HepG2 (cell line): Measurements from ENCODE around the gene STC2. TPM values are rescaled to one million over a fixed set of nuclear protein-coding genes. Genes with fewer than 3 reads are reported as not detected.
A peak's percentile ranks its signal among the peaks of the same experiment; 100 is the strongest.

Experiments used
- AGO1 ChIP-seq: fragments of 200-400 bp; formaldehyde crosslinking; IDR thresholded peaks from 2 replicates; pipeline ENCODE4 v1.6.1; 2017; ENCODE audit warnings: mild to moderate bottlenecking, low read depth, low read length, moderate library complexity; ENCODE audit not compliant: poor library complexity, severe bottlenecking
- ARID2 ChIP-seq: sonication (generic); formaldehyde crosslinking; IDR thresholded peaks from 2 replicates; pipeline ENCODE4 v1.8.1; 2022; ENCODE audit warnings: mild to moderate bottlenecking, missing genetic modification reagents, borderline replicate concordance
- ERF ChIP-seq: IDR thresholded peaks from 2 replicates; pipeline ENCODE4 v1.6.1; 2018; ENCODE audit warnings: missing biosample characterization, missing genetic modification reagents
- POLR2A ChIP-seq, 2 experiments: IDR thresholded peaks; 2 replicates each; pipeline ENCODE4 v1.6.1; 2011; ENCODE audit warnings: low read depth in 2 of 2, low read length in 2 of 2, mild to moderate bottlenecking in 1 of 2, moderate library complexity in 1 of 2; ENCODE audit not compliant: insufficient read depth in 1 of 2
- PPARG ChIP-seq: conservative IDR thresholded peaks from 2 replicates; pipeline ENCODE4 v1.6.1; 2016; ENCODE audit warnings: missing biosample characterization, missing genetic modification reagents
- RFX3 ChIP-seq: IDR thresholded peaks from 2 replicates; pipeline ENCODE4 v1.6.1; 2016; ENCODE audit warnings: missing biosample characterization, missing genetic modification reagents
- SCMH1 ChIP-seq: sonication (generic); formaldehyde crosslinking; IDR thresholded peaks from 2 replicates; pipeline ENCODE4 v1.9.0; 2021; ENCODE audit warnings: missing genetic modification reagents, mild to moderate bottlenecking, borderline replicate concordance
- SNAPC2 ChIP-seq: sonication (generic); formaldehyde crosslinking; IDR thresholded peaks from 2 replicates; pipeline ENCODE4 v1.8.1; 2022; ENCODE audit warnings: mild to moderate bottlenecking, missing genetic modification reagents
- SYNCRIP ChIP-seq: fragments of 200-400 bp; formaldehyde crosslinking; IDR thresholded peaks from 2 replicates; pipeline ENCODE4 v1.6.1; 2018; ENCODE audit warnings: mild to moderate bottlenecking, low read depth, low read length; ENCODE audit not compliant: insufficient read depth
- TBL1XR1 ChIP-seq: fragments of 150-350 bp; IDR thresholded peaks from 2 replicates; pipeline ENCODE4 v1.6.1; 2014; ENCODE audit warnings: borderline replicate concordance, low read length; ENCODE audit not compliant: partially characterized antibody
- ZNF205 ChIP-seq: IDR thresholded peaks from 2 replicates; pipeline ENCODE4 v1.6.1; 2018; ENCODE audit warnings: missing biosample characterization, missing genetic modification reagents
- ZNF24 ChIP-seq: fragments of 450-650 bp; IDR thresholded peaks from 2 replicates; pipeline ENCODE4 v1.6.1; 2017; ENCODE audit warnings: antibody characterized with exemption, mild to moderate bottlenecking
- ZNF317 ChIP-seq: sonication (generic); formaldehyde crosslinking; IDR thresholded peaks from 2 replicates; pipeline ENCODE4 v1.5.0; 2020; ENCODE audit warnings: mild to moderate bottlenecking, missing genetic modification reagents
- ZNF335 ChIP-seq: sonication (generic); formaldehyde crosslinking; IDR thresholded peaks from 2 replicates; pipeline ENCODE4 v1.4.0; 2020; ENCODE audit warnings: missing genetic modification reagents
- ZNF34 ChIP-seq: sonication (generic); formaldehyde crosslinking; IDR thresholded peaks from 2 replicates; pipeline ENCODE4 v1.4.0; 2020; ENCODE audit warnings: mild to moderate bottlenecking, missing genetic modification reagents, borderline replicate concordance
- ZNF530 ChIP-seq: sonication (generic); formaldehyde crosslinking; IDR thresholded peaks from 2 replicates; pipeline ENCODE4 v1.5.0; 2020; ENCODE audit warnings: low read depth, mild to moderate bottlenecking, missing genetic modification reagents
- ZNF605 ChIP-seq: sonication (generic); formaldehyde crosslinking; IDR thresholded peaks from 2 replicates; pipeline ENCODE4 v1.8.0; 2022; ENCODE audit warnings: mild to moderate bottlenecking, missing genetic modification reagents
- ZNF614 ChIP-seq: IDR thresholded peaks from 2 replicates; pipeline ENCODE4 v1.6.1; 2018; ENCODE audit warnings: missing biosample characterization, missing genetic modification reagents, inconsistent platforms, borderline replicate concordance
- ZNF879 ChIP-seq: sonication (generic); formaldehyde crosslinking; IDR thresholded peaks from 2 replicates; pipeline ENCODE4 v1.8.1; 2023; ENCODE audit warnings: missing genetic modification reagents
- ZSCAN20 ChIP-seq: sonication (generic); formaldehyde crosslinking; IDR thresholded peaks from 2 replicates; pipeline ENCODE4 v1.4.0; 2020; ENCODE audit warnings: missing genetic modification reagents, mild to moderate bottlenecking, borderline replicate concordance
- polyA plus RNA-seq, 8 experiments: library from polyadenylated mRNA; depleted of rRNA in 3 of 8; stranded (reverse) in 7 of 8; unstranded in 1 of 8; fragments of >200 nt; fragmentation: Illumina TruSeq in 4 of 8; extraction: Trizol in 4 of 8; gene quantifications; 2 replicates each; pipeline versions ENCODE4 v1.2.1 to v1.2.3, GENCODE V29; 2011 to 2016; ENCODE audit warnings: low read depth in 4 of 8, missing spikeins in 1 of 8, mixed read lengths in 1 of 8; ENCODE audit not compliant: insufficient read depth in 1 of 8
- total RNA-seq, 5 experiments: library from RNA; depleted of rRNA; stranded (reverse); fragments of >200 nt; fragmentation: Illumina TruSeq; extraction: Trizol; gene quantifications; 2 replicates each; pipeline ENCODE4 v1.2.3, GENCODE V29; 2016; ENCODE audit warnings: low read depth in 1 of 5
- TF ChIP-seq, protein P1 (sequence below): sonication (generic); formaldehyde crosslinking; IDR thresholded peaks from 2 replicates; pipeline ENCODE4 v1.9.0; 2021; ENCODE audit warnings: missing genetic modification reagents, mild to moderate bottlenecking, borderline replicate concordance
- TF ChIP-seq, protein P2 (sequence below): sonication (generic); formaldehyde crosslinking; IDR thresholded peaks from 2 replicates; pipeline ENCODE4 v1.4.0; 2020; ENCODE audit warnings: mild to moderate bottlenecking, missing genetic modification reagents
- TF ChIP-seq, protein P3 (sequence below): sonication (generic); formaldehyde crosslinking; IDR thresholded peaks from 2 replicates; pipeline ENCODE4 v1.4.0; 2020; ENCODE audit warnings: missing genetic modification reagents
- TF ChIP-seq, protein P4 (sequence below): IDR thresholded peaks from 2 replicates; pipeline ENCODE4 v1.6.1; 2016; ENCODE audit warnings: low read depth, borderline replicate concordance
- TF ChIP-seq, protein P5 (sequence below): IDR thresholded peaks from 2 replicates; pipeline ENCODE4 v1.6.1; 2018; ENCODE audit warnings: missing genetic modification reagents

Gene STC2
- total and polyA plus RNA-seq, 2 of the 13 experiments (the other 11 are each of a cell fraction or from before 2014, with no cell fraction given) = 27.1 to 69.2 TPM

DNA sequence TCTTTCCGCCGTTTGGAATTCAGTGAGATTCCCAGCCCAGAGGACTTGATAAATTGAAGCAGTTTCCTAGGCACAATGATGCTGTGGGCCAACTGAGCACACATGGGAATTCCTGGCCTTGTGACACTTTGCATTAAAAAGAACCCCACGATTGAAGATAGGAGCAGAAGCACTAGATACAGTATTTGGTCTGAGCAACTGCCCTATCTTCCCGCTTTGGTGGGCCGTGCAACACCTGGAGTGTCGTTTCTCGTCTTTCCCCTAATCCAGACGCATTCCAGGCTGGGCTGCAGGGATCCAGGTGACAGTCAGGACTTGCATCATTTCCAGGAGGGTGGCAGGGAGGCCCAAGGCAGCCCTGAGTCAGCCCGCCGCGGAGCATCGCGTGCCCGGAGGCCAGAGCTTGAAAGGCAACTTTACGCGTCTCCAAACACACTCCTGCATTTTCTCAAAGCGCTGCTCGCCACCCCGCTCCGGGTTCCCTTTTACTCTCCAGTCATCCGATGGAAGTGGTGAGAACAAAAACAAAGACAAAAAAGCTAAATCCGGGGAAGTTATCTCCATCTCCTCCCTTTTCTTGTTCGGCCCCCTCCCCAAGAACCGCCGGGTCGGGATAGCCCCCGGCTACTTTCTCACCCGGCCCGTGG lies 753 bp upstream of the STC2 start (continued):
- TF ChIP-seq, protein P1, sequence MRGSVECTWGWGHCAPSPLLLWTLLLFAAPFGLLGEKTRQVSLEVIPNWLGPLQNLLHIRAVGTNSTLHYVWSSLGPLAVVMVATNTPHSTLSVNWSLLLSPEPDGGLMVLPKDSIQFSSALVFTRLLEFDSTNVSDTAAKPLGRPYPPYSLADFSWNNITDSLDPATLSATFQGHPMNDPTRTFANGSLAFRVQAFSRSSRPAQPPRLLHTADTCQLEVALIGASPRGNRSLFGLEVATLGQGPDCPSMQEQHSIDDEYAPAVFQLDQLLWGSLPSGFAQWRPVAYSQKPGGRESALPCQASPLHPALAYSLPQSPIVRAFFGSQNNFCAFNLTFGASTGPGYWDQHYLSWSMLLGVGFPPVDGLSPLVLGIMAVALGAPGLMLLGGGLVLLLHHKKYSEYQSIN = no peak
- no peak for TF ChIP-seq ZNF879 (CRISPR knock-in tag)
- 0 out of 2 replicates have a peak, but pooled peaks have one; percentile 8 for TF ChIP-seq PPARG
- no peak; the same call in none of the 2 replicates for TF ChIP-seq ZNF335 (CRISPR knock-in tag)
- TF ChIP-seq, protein P2, sequence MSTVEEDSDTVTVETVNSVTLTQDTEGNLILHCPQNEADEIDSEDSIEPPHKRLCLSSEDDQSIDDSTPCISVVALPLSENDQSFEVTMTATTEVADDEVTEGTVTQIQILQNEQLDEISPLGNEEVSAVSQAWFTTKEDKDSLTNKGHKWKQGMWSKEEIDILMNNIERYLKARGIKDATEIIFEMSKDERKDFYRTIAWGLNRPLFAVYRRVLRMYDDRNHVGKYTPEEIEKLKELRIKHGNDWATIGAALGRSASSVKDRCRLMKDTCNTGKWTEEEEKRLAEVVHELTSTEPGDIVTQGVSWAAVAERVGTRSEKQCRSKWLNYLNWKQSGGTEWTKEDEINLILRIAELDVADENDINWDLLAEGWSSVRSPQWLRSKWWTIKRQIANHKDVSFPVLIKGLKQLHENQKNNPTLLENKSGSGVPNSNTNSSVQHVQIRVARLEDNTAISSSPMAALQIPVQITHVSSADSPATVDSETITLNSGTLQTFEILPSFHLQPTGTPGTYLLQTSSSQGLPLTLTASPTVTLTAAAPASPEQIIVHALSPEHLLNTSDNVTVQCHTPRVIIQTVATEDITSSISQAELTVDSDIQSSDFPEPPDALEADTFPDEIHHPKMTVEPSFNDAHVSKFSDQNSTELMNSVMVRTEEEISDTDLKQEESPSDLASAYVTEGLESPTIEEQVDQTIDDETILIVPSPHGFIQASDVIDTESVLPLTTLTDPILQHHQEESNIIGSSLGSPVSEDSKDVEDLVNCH (CRISPR knock-in tag) = no peak
- TF ChIP-seq ZNF614 = no peak; the same call in 1 of the 2 replicates
- TF ChIP-seq AGO1 = no peak
- TF ChIP-seq, protein P3, sequence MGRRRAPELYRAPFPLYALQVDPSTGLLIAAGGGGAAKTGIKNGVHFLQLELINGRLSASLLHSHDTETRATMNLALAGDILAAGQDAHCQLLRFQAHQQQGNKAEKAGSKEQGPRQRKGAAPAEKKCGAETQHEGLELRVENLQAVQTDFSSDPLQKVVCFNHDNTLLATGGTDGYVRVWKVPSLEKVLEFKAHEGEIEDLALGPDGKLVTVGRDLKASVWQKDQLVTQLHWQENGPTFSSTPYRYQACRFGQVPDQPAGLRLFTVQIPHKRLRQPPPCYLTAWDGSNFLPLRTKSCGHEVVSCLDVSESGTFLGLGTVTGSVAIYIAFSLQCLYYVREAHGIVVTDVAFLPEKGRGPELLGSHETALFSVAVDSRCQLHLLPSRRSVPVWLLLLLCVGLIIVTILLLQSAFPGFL = no peak
- TF ChIP-seq ZNF605 (CRISPR knock-in tag) = 0 out of 2 replicates have a peak, but pooled peaks have one; percentile 13
- TF ChIP-seq ERF (CRISPR knock-in tag) = no peak
- no peak for TF ChIP-seq ZSCAN20 (CRISPR knock-in tag)
- TF ChIP-seq ZNF317 (CRISPR knock-in tag) = peak; percentile 45; the same call in 1 of the 2 replicates
- peak; percentile 62; the same call in 1 of the 2 replicates for TF ChIP-seq ZNF34 (CRISPR knock-in tag)
- TF ChIP-seq SNAPC2 (CRISPR knock-in tag) = 0 out of 2 replicates have a peak, but pooled peaks have one; percentile 4
- TF ChIP-seq SYNCRIP = no peak
- TF ChIP-seq TBL1XR1 = no peak
- TF ChIP-seq, protein P4, sequence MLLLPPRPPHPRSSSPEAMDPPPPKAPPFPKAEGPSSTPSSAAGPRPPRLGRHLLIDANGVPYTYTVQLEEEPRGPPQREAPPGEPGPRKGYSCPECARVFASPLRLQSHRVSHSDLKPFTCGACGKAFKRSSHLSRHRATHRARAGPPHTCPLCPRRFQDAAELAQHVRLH (CRISPR knock-in tag) = 0 out of 2 replicates have a peak, but pooled peaks have one; percentile 15
- 0 out of 4 replicates have a peak, but pooled peaks of 1 of the 2 experiments have one; percentile 5 for TF ChIP-seq POLR2A (IDR thresholded peaks at IDR 0.05; ENCODE audit: insufficient read depth in 1 of 2, low read depth in 2 of 2, low read length in 2 of 2)
- TF ChIP-seq, protein P5, sequence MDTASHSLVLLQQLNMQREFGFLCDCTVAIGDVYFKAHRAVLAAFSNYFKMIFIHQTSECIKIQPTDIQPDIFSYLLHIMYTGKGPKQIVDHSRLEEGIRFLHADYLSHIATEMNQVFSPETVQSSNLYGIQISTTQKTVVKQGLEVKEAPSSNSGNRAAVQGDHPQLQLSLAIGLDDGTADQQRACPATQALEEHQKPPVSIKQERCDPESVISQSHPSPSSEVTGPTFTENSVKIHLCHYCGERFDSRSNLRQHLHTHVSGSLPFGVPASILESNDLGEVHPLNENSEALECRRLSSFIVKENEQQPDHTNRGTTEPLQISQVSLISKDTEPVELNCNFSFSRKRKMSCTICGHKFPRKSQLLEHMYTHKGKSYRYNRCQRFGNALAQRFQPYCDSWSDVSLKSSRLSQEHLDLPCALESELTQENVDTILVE (CRISPR knock-in tag) = 0 out of 2 replicates have a peak, but pooled peaks have one; percentile 35
- TF ChIP-seq ARID2 (CRISPR knock-in tag) = 0 out of 2 replicates have a peak, but pooled peaks have one; percentile 75
- 0 out of 2 replicates have a peak, but pooled peaks have one; percentile 4 for TF ChIP-seq ZNF205 (CRISPR knock-in tag)
- no peak for TF ChIP-seq SCMH1 (CRISPR knock-in tag)
- TF ChIP-seq RFX3 (CRISPR knock-in tag) = no peak
- TF ChIP-seq ZNF24 = no peak
- no peak for TF ChIP-seq ZNF530 (CRISPR knock-in tag)
